Trophoblast cell (in vitro differentiated cells and primary cell): ENCODE results near the gene COA8.

Source experiments
- DNase-seq, 2 donors: peaks; one replicate each; pipeline ENCODE4 v3.0.0-alpha.2; 2016
- H2AFZ ChIP-seq: 2 replicates; pipeline ENCODE4 v1.6.1; 2013; ENCODE audit warnings: low read length, moderate library complexity, mild to moderate bottlenecking; ENCODE audit not compliant: insufficient read depth, poor library complexity
- H2AK5ac ChIP-seq: 2 replicates; pipeline ENCODE4 v1.6.1; 2013; ENCODE audit warnings: mild to moderate bottlenecking, low read length
- H2BK120ac ChIP-seq: 2 replicates; pipeline ENCODE4 v1.6.1; 2013; ENCODE audit warnings: low read length, mild to moderate bottlenecking, moderate library complexity; ENCODE audit not compliant: insufficient read depth, poor library complexity
- H2BK12ac ChIP-seq: 2 replicates; pipeline ENCODE4 v1.6.1; 2013; ENCODE audit warnings: mild to moderate bottlenecking, low read length, moderate library complexity
- H2BK5ac ChIP-seq: 2 replicates; pipeline ENCODE4 v1.6.1; 2013; ENCODE audit warnings: low read length, low read depth, moderate library complexity, mild to moderate bottlenecking; ENCODE audit not compliant: poor library complexity
- H3K14ac ChIP-seq: 2 replicates; pipeline ENCODE4 v1.6.1; 2013; ENCODE audit warnings: mild to moderate bottlenecking, low read length
- H3K18ac ChIP-seq: 2 replicates; pipeline ENCODE4 v1.6.1; 2013; ENCODE audit warnings: mild to moderate bottlenecking, low read length
- H3K23ac ChIP-seq: 2 replicates; pipeline ENCODE4 v1.6.1; 2013; ENCODE audit warnings: low read length
- H3K27ac ChIP-seq: 2 replicates; pipeline ENCODE4 v1.5.1; 2013; ENCODE audit warnings: low read depth, mild to moderate bottlenecking, inconsistent platforms, low read length, moderate library complexity
- H3K27me3 ChIP-seq: 2 replicates; pipeline ENCODE4 v1.6.1; 2013; ENCODE audit warnings: inconsistent platforms, mild to moderate bottlenecking, low read length, moderate library complexity; ENCODE audit not compliant: insufficient read depth
- H3K36me3 ChIP-seq, 2 experiments: 1 replicate in 1 of 2; 2 replicates in 1 of 2; pipeline ENCODE4 v1.6.1; 2013; ENCODE audit warnings: low read length in 2 of 2, mild to moderate bottlenecking in 2 of 2, moderate library complexity in 1 of 2; ENCODE audit not compliant: insufficient read depth in 2 of 2, control insufficient read depth in 1 of 2
- H3K4ac ChIP-seq: 2 replicates; pipeline ENCODE4 v1.6.1; 2013; ENCODE audit warnings: low read depth, mild to moderate bottlenecking, low read length, moderate library complexity
- H3K4me1 ChIP-seq, 2 experiments: 1 replicate in 1 of 2; 2 replicates in 1 of 2; pipeline ENCODE4 v1.6.1; 2013; ENCODE audit warnings: low read length in 2 of 2, mild to moderate bottlenecking in 2 of 2, moderate library complexity in 1 of 2; ENCODE audit not compliant: insufficient read depth in 2 of 2, control insufficient read depth in 1 of 2
- H3K4me2 ChIP-seq: 2 replicates; pipeline ENCODE4 v1.6.1; 2013; ENCODE audit warnings: inconsistent platforms, mild to moderate bottlenecking, low read length, moderate library complexity
- H3K4me3 ChIP-seq: 2 replicates; pipeline ENCODE4 v1.5.1; 2013; ENCODE audit warnings: mild to moderate bottlenecking, low read depth, low read length, inconsistent platforms
- H3K79me1 ChIP-seq: one replicate; pipeline ENCODE4 v1.6.1; 2013; ENCODE audit warnings: low read length
- H3K79me2 ChIP-seq: 2 replicates; pipeline ENCODE4 v1.6.1; 2013; ENCODE audit warnings: low read length, mild to moderate bottlenecking; ENCODE audit not compliant: control insufficient read depth, insufficient read depth, poor library complexity
- H3K9ac ChIP-seq: 2 replicates; pipeline ENCODE4 v1.6.1; 2013; ENCODE audit warnings: mild to moderate bottlenecking, low read length
- H3K9me3 ChIP-seq: 2 replicates; pipeline ENCODE4 v1.6.1; 2013; ENCODE audit warnings: low read depth, mild to moderate bottlenecking, control low read depth, inconsistent platforms, low read length; ENCODE audit not compliant: insufficient read depth
- H4K12ac ChIP-seq: 2 replicates; pipeline ENCODE4 v1.6.1; 2013; ENCODE audit warnings: low read depth, mild to moderate bottlenecking, low read length, moderate library complexity
- H4K8ac ChIP-seq: 2 replicates; pipeline ENCODE4 v1.6.1; 2013; ENCODE audit warnings: low read depth, mild to moderate bottlenecking, low read length, moderate library complexity
- H4K91ac ChIP-seq: one replicate; pipeline ENCODE4 v1.6.1; 2013; ENCODE audit warnings: low read depth, mild to moderate bottlenecking, low read length, moderate library complexity
- WGBS: extraction: QIAGEN DNeasy Blood & Tissue Kit; methylation state at CpG from one replicate; pipeline ENCODE4 v1.1.7; 2013; ENCODE audit warnings: missing lambda C conversion rate; ENCODE audit not compliant: insufficient read length, insufficient coverage; ENCODE audit errors: extremely low coverage; 5-methylcytosine and 5-hydroxymethylcytosine counted together

The COA8 gene

DNA sequence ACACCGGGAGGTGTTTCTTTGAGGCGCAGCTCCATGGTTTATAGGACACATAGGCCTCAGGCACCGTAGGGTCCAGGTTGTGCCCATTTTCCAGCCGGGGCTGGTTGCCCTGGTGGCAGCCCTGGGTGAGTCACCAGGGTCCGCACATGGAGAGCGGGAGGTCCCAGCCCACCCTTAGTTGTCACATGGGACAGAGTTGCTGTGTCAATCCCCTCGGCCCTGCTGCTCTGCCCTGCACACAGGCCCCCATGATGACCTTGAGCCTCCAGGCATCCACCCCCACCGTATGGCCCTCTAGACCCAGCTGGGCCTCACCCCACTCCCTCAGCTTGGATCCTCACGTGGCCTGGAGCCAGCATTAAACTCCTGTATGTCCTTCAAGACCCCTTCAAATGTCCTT, 26.1 kb upstream of the COA8 start:
- no peak overlapping the region for H4K8ac ChIP-seq
- no peak overlapping the region for H3K4me2 ChIP-seq
- no peak overlapping the region for H3K14ac ChIP-seq
- H3K27ac ChIP-seq: no peak overlapping the region
- no peak overlapping the region for H3K23ac ChIP-seq
- H4K91ac ChIP-seq: no peak overlapping the region
- no peak overlapping the region for H4K12ac ChIP-seq
- no peaks in the 10 kb centered on the region for H3K4me1 ChIP-seq
- no peak overlapping the region for H3K9ac ChIP-seq
- no peak for DNase-seq
- H3K79me2 ChIP-seq: no peaks in the 10 kb centered on the region
- no peak overlapping the region for H2AK5ac ChIP-seq
- H2BK12ac ChIP-seq: no peak overlapping the region
- H3K4me3 ChIP-seq: no peak overlapping the region
- WGBS: no CpG with 5 or more reads among the region's 9 CpGs
- H3K18ac ChIP-seq: no peak overlapping the region
- no peaks in the 10 kb centered on the region for H3K27me3 ChIP-seq
- H3K4ac ChIP-seq: no peak overlapping the region
- no peaks in the 10 kb centered on the region for H3K9me3 ChIP-seq
- H2BK120ac ChIP-seq: no peak overlapping the region
- peaks cover 10 to 17% of the 10 kb centered on the region in 2 experiments for H3K36me3 ChIP-seq
- no peak overlapping the region for H2BK5ac ChIP-seq
- H2AFZ ChIP-seq: no peak overlapping the region
- H3K79me1 ChIP-seq: no peaks in the 10 kb centered on the region

- Histone ChIP-seq H3K27ac (no peak overlapping the region), H4K91ac (no peak overlapping the region), H3K4me2 (no peak overlapping the region), H3K9me3 (no peaks in the 10 kb centered on the region), H3K4ac (no peak overlapping the region), H2BK5ac (no peak overlapping the region), H4K8ac (no peak overlapping the region), H3K4me3 (no peak overlapping the region), H3K79me2 (no peaks in the 10 kb centered on the region), H2BK120ac (no peak overlapping the region), H3K4me1 (no peaks in the 10 kb centered on the region), H2AK5ac (no peak overlapping the region), H3K9ac (no peak overlapping the region), H4K12ac (no peak overlapping the region), H3K18ac (no peak overlapping the region), H2BK12ac (no peak overlapping the region), H3K36me3 (peaks cover 8 to 17% of the 10 kb centered on the region in 2 experiments), H3K14ac (no peak overlapping the region), H2AFZ (no peak overlapping the region), H3K23ac (no peak overlapping the region), H3K27me3 (no peaks in the 10 kb centered on the region), H3K79me1 (no peaks in the 10 kb centered on the region)
- DNase-seq: no peak
- no CpG with 5 or more reads among the region's 18 CpGs for WGBS
Measured at GRCh38 chr14:103537175-103537990, 25.4 kb upstream of the COA8 start.

GRCh38 chr14:103538291-103539055, 24.3 kb upstream of the COA8 start:
- no peak overlapping the region for H3K18ac ChIP-seq
- H2AK5ac ChIP-seq: no peak overlapping the region
- H4K91ac ChIP-seq: no peak overlapping the region
- no peak overlapping the region for H2BK120ac ChIP-seq
- no peak overlapping the region for H2BK12ac ChIP-seq
- H3K4me3 ChIP-seq: no peak overlapping the region
- H3K9ac ChIP-seq: no peak overlapping the region
- no peak for DNase-seq
- no peak overlapping the region for H3K14ac ChIP-seq
- no peak overlapping the region for H4K12ac ChIP-seq
- H2AFZ ChIP-seq: no peak overlapping the region
- H3K79me1 ChIP-seq: no peaks in the 10 kb centered on the region
- no peak overlapping the region for H3K4ac ChIP-seq
- peaks cover 7 to 9% of the 10 kb centered on the region in 2 experiments for H3K4me1 ChIP-seq
- no CpG with 5 or more reads among the region's 30 CpGs for WGBS
- no peaks in the 10 kb centered on the region for H3K79me2 ChIP-seq
- peaks cover 8 to 13% of the 10 kb centered on the region in 2 experiments for H3K36me3 ChIP-seq
- no peak overlapping the region for H4K8ac ChIP-seq
- H3K27me3 ChIP-seq: no peaks in the 10 kb centered on the region
- no peaks in the 10 kb centered on the region for H3K9me3 ChIP-seq
- H3K23ac ChIP-seq: no peak overlapping the region
- H2BK5ac ChIP-seq: no peak overlapping the region
- H3K27ac ChIP-seq: no peak overlapping the region
- H3K4me2 ChIP-seq: no peak overlapping the region

GRCh38 chr14:103539056-103539825, 23.5 kb upstream of the COA8 start:
- Histone ChIP-seq H3K36me3 (peaks cover 7 to 8% of the 10 kb centered on the region in 2 experiments), H3K14ac (no peak overlapping the region), H3K4ac (no peak overlapping the region), H2BK12ac (no peak overlapping the region), H3K4me1 (peaks cover 7 to 9% of the 10 kb centered on the region in 2 experiments), H3K23ac (no peak overlapping the region), H4K8ac (no peak overlapping the region), H3K79me2 (no peaks in the 10 kb centered on the region), H2AK5ac (no peak overlapping the region), H3K79me1 (no peaks in the 10 kb centered on the region), H2BK120ac (no peak overlapping the region), H4K91ac (no peak overlapping the region), H3K27ac (no peak overlapping the region), H2AFZ (no peak overlapping the region), H2BK5ac (no peak overlapping the region), H4K12ac (no peak overlapping the region), H3K9ac (no peak overlapping the region), H3K4me3 (no peak overlapping the region), H3K9me3 (no peaks in the 10 kb centered on the region), H3K27me3 (no peaks in the 10 kb centered on the region), H3K4me2 (no peak overlapping the region), H3K18ac (no peak overlapping the region)
- DNase-seq: peak in 1 of 2 donors; percentile 31
- no CpG with 5 or more reads among the region's 28 CpGs for WGBS
